ENCODE measurements around the gene LOXL4. TPM values are rescaled to one million over a fixed set of nuclear protein-coding genes. Genes with fewer than 3 reads are reported as not detected.

The LOXL4 gene
- total and polyA plus RNA-seq, 2 experiments from 2014 or later, result 32.7 to 34.4 TPM

GRCh38 chr10:98254234-98254974, 13.6 kb downstream of the LOXL4 start:
- Histone ChIP-seq H3K4me3 (no peak overlapping the region), H3K9me3 (ENCODE audit: low read depth) (no peaks in the 10 kb centered on the region), H3K4me2 (no peak overlapping the region), H3K9me2 (replicated peaks; ENCODE audit: insufficient read depth) (no peaks in the 10 kb centered on the region), H2AFZ (no peak overlapping the region), H3K27ac (no peak overlapping the region), H4K20me1 (ENCODE audit: insufficient read depth, poor library complexity, severe bottlenecking) (no peaks in the 10 kb centered on the region), H3K27me3 (no peaks in the 10 kb centered on the region), H3K4me1 (ENCODE audit: insufficient read depth) (peaks cover under 1% of the 10 kb centered on the region), H3K36me3 (replicated peaks; ENCODE audit: insufficient read depth, low read depth) (no peaks in the 10 kb centered on the region), H3K79me2 (no peaks in the 10 kb centered on the region)
- TF ChIP-seq EZH2 (IDR thresholded peaks at IDR 0.05; ENCODE audit: borderline replicate concordance) (no peak), CTCF (IDR thresholded peaks at IDR 0.05; ENCODE audit: poor library complexity) (no peak), EZH2phosphoT487 (IDR thresholded peaks at IDR 0.05; ENCODE audit: low read depth, severe bottlenecking, unreplicated experiment) (no peak)
- no peak for DNase-seq (ENCODE audit: low spot score)
- WGBS (ENCODE audit: low lambda C conversion rate, missing lambda C conversion rate), result 88% methylated on average over 10 of the region's 10 CpGs

GRCh38 chr10:98253499-98253898, 14.5 kb downstream of the LOXL4 start:
- no peak for DNase-seq (ENCODE audit: low spot score)
- Histone ChIP-seq H4K20me1 (ENCODE audit: insufficient read depth, poor library complexity, severe bottlenecking) (no peaks in the 10 kb centered on the region), H3K4me1 (ENCODE audit: insufficient read depth) (no peaks in the 10 kb centered on the region), H2AFZ (no peak overlapping the region), H3K36me3 (replicated peaks; ENCODE audit: insufficient read depth, low read depth) (no peaks in the 10 kb centered on the region), H3K27me3 (no peaks in the 10 kb centered on the region), H3K27ac (no peak overlapping the region), H3K4me3 (no peak overlapping the region), H3K9me3 (ENCODE audit: low read depth) (no peaks in the 10 kb centered on the region), H3K9me2 (replicated peaks; ENCODE audit: insufficient read depth) (no peaks in the 10 kb centered on the region), H3K4me2 (no peak overlapping the region), H3K79me2 (no peaks in the 10 kb centered on the region)
- TF ChIP-seq CTCF (IDR thresholded peaks at IDR 0.05; ENCODE audit: poor library complexity), result no peak
- TF ChIP-seq EZH2phosphoT487 (IDR thresholded peaks at IDR 0.05; ENCODE audit: low read depth, severe bottlenecking, unreplicated experiment), result no peak
- TF ChIP-seq EZH2 (IDR thresholded peaks at IDR 0.05; ENCODE audit: borderline replicate concordance), result no peak
- WGBS (ENCODE audit: low lambda C conversion rate, missing lambda C conversion rate), result 96% methylated on average over 17 of the region's 17 CpGs

GRCh38 chr10:98252464-98252863, 15.5 kb downstream of the LOXL4 start:
- Histone ChIP-seq H4K20me1 (ENCODE audit: insufficient read depth, poor library complexity, severe bottlenecking) (no peaks in the 10 kb centered on the region), H3K27me3 (no peaks in the 10 kb centered on the region)
- no peak for DNase-seq (ENCODE audit: low spot score)

More at GRCh38 chr10:98252464-98252863, 15.5 kb downstream of the LOXL4 start:
- no peaks in the 10 kb centered on the region for H3K9me3 ChIP-seq (ENCODE audit: low read depth)
- no peak overlapping the region for H3K4me2 ChIP-seq
- H3K79me2 ChIP-seq, result no peaks in the 10 kb centered on the region
- H3K4me1 ChIP-seq (ENCODE audit: insufficient read depth), result no peaks in the 10 kb centered on the region
- TF ChIP-seq CTCF (IDR thresholded peaks at IDR 0.05; ENCODE audit: poor library complexity) (no peak), EZH2phosphoT487 (IDR thresholded peaks at IDR 0.05; ENCODE audit: low read depth, severe bottlenecking, unreplicated experiment) (no peak), EZH2 (IDR thresholded peaks at IDR 0.05; ENCODE audit: borderline replicate concordance) (no peak)
- H3K27ac ChIP-seq, result no peak overlapping the region
- no peaks in the 10 kb centered on the region for H3K9me2 ChIP-seq (replicated peaks; ENCODE audit: insufficient read depth)
- H3K4me3 ChIP-seq, result no peak overlapping the region
- H3K36me3 ChIP-seq (replicated peaks; ENCODE audit: insufficient read depth, low read depth), result no peaks in the 10 kb centered on the region
- H2AFZ ChIP-seq, result no peak overlapping the region
- WGBS (ENCODE audit: low lambda C conversion rate, missing lambda C conversion rate), result 92% methylated on average over 7 of the region's 7 CpGs

Data from hepatocyte (in vitro differentiated cells).